Mucosa of rectum (tissue), 2 donors: ENCODE results near the gene RAB8A.

Experiments used
- H3K27ac ChIP-seq, 2 donors: one replicate each; pipeline ENCODE4 v1.7.0; 2013; ENCODE audit warnings: inconsistent platforms in 2 of 2, low read depth in 2 of 2, low read length in 2 of 2
- H3K27me3 ChIP-seq, 2 donors: one replicate each; pipeline ENCODE4 v1.7.0; 2013; ENCODE audit warnings: low read length in 2 of 2; ENCODE audit not compliant: control insufficient read depth in 2 of 2, insufficient read depth in 2 of 2
- H3K36me3 ChIP-seq, 2 donors: one replicate each; pipeline ENCODE4 v1.7.0; 2013; ENCODE audit warnings: low read length in 2 of 2; ENCODE audit not compliant: control insufficient read depth in 2 of 2, insufficient read depth in 2 of 2
- H3K4me1 ChIP-seq, 2 donors: one replicate each; pipeline ENCODE4 v1.7.0; 2013; ENCODE audit warnings: low read length in 2 of 2, mild to moderate bottlenecking in 1 of 2; ENCODE audit not compliant: control insufficient read depth in 2 of 2, insufficient read depth in 2 of 2
- H3K4me3 ChIP-seq, 2 donors: one replicate each; pipeline ENCODE4 v1.7.0; 2013; ENCODE audit warnings: low read length in 2 of 2
- H3K9ac ChIP-seq, 2 donors: one replicate each; pipeline ENCODE4 v1.7.0; 2013; ENCODE audit warnings: low read length in 2 of 2, low read depth in 1 of 2, mild to moderate bottlenecking in 1 of 2
- H3K9me3 ChIP-seq, 2 donors: one replicate each; pipeline ENCODE4 v1.7.0; 2013; ENCODE audit warnings: low read length in 2 of 2; ENCODE audit not compliant: control insufficient read depth in 2 of 2
- donor health status: healthy.
- donor health status: Normal muscosa, but diverticular disease.

The RAB8A gene

GRCh38 chr19:16136185-16136999, 24.7 kb downstream of the RAB8A start:
- Histone ChIP-seq H3K36me3 (peaks cover 27 to 28% of the 10 kb centered on the region in 2 donors), H3K9ac (no peak overlapping the region)

GRCh38 chr19:16139752-16140151, 28.1 kb downstream of the RAB8A start:
- Histone ChIP-seq H3K4me1 (peaks cover 2 to 7% of the 10 kb centered on the region in 2 donors), H3K4me3 (no peak overlapping the region), H3K27me3 (no peaks in the 10 kb centered on the region), H3K9me3 (no peaks in the 10 kb centered on the region), H3K36me3 (no peaks in the 10 kb centered on the region), H3K27ac (no peak overlapping the region), H3K9ac (no peak overlapping the region)

More at GRCh38 chr19:16136185-16136999, 24.7 kb downstream of the RAB8A start:
- H3K4me1 ChIP-seq: peaks cover 0 to 2% of the 10 kb centered on the region in 2 donors
- H3K4me3 ChIP-seq: no peak overlapping the region
- no peaks in the 10 kb centered on the region for H3K27me3 ChIP-seq
- no peaks in the 10 kb centered on the region for H3K9me3 ChIP-seq
- H3K27ac ChIP-seq: no peak overlapping the region

GRCh38 chr19:16141043-16141442, 29.4 kb downstream of the RAB8A start:
- H3K9ac ChIP-seq: peak overlapping the region in 1 of 2 donors; percentile 14
- H3K4me3 ChIP-seq: no peak overlapping the region
- no peaks in the 10 kb centered on the region for H3K9me3 ChIP-seq
- H3K27me3 ChIP-seq: no peaks in the 10 kb centered on the region
- no peaks in the 10 kb centered on the region for H3K36me3 ChIP-seq
- H3K27ac ChIP-seq: peak overlapping the region in 1 of 2 donors; percentile 38
- H3K4me1 ChIP-seq: peaks cover 2 to 11% of the 10 kb centered on the region in 2 donors

- no peaks in the 10 kb centered on the region for H3K9me3 ChIP-seq
- H3K27ac ChIP-seq: peak overlapping the region in 1 of 2 donors; percentile 56
- H3K27me3 ChIP-seq: no peaks in the 10 kb centered on the region
- peaks cover 2 to 11% of the 10 kb centered on the region in 2 donors for H3K4me1 ChIP-seq
- no peak overlapping the region for H3K9ac ChIP-seq
- no peaks in the 10 kb centered on the region for H3K36me3 ChIP-seq
- no peak overlapping the region for H3K4me3 ChIP-seq
Measured at GRCh38 chr19:16142032-16142580, 30.4 kb downstream of the RAB8A start.

- Histone ChIP-seq H3K4me3 (peak within 1 kb of the TSS; percentile 81 to 82), H3K9me3 (no peaks in the 10 kb centered on the region), H3K36me3 (peaks cover 0 to under 1% of the 10 kb centered on the region in 2 donors), H3K4me1 (peaks cover 3 to 13% of the 10 kb centered on the region in 2 donors), H3K27ac (peak within 1 kb of the TSS; percentile 92 to 94), H3K9ac (peak within 1 kb of the TSS; percentile 82 to 89), H3K27me3 (no peaks in the 10 kb centered on the region)
Measured at GRCh38 chr19:16143399-16144215, 31.9 kb downstream of the RAB8A start, which contains the start of gene HSH2D. HSH2D (plus strand) TSS chr19:16143685; CDS start chr19:16148751, 5,066 bp downstream.

- Histone ChIP-seq H3K9me3 (no peaks in the 10 kb centered on the region), H3K27ac (peak overlapping the region; percentile 92 to 94), H3K36me3 (peaks cover 0 to 6% of the 10 kb centered on the region in 2 donors), H3K4me3 (peak overlapping the region; percentile 81 to 82), H3K27me3 (no peaks in the 10 kb centered on the region), H3K4me1 (peaks cover 4 to 17% of the 10 kb centered on the region in 2 donors), H3K9ac (peak overlapping the region; percentile 82 to 89)
Measured at GRCh38 chr19:16144216-16144581, 32.5 kb downstream of the RAB8A start.

- peaks cover 0 to 6% of the 10 kb centered on the region in 2 donors for H3K36me3 ChIP-seq
- peak overlapping the region; percentile 6 to 53 for H3K4me3 ChIP-seq
- H3K9me3 ChIP-seq: no peaks in the 10 kb centered on the region
- peaks cover 2 to 17% of the 10 kb centered on the region in 2 donors for H3K4me1 ChIP-seq
- H3K27me3 ChIP-seq: no peaks in the 10 kb centered on the region
- no peak overlapping the region for H3K9ac ChIP-seq
- H3K27ac ChIP-seq: peak overlapping the region in 1 of 2 donors; percentile 32
Measured at GRCh38 chr19:16146112-16146511, 34.4 kb downstream of the RAB8A start.

GRCh38 chr19:16148443-16149229, 36.9 kb downstream of the RAB8A start:
- H3K9me3 ChIP-seq: no peaks in the 10 kb centered on the region
- H3K4me1 ChIP-seq: peaks cover 2 to 9% of the 10 kb centered on the region in 2 donors
- H3K9ac ChIP-seq: no peak overlapping the region
- H3K36me3 ChIP-seq: peaks cover 14 to 23% of the 10 kb centered on the region in 2 donors
- H3K27me3 ChIP-seq: no peaks in the 10 kb centered on the region
- H3K4me3 ChIP-seq: no peak overlapping the region
- peak overlapping the region in 1 of 2 donors; percentile 48 for H3K27ac ChIP-seq

- H3K9ac ChIP-seq: no peak overlapping the region
- H3K27me3 ChIP-seq: no peaks in the 10 kb centered on the region
- H3K36me3 ChIP-seq: peaks cover 31 to 54% of the 10 kb centered on the region in 2 donors
- no peaks in the 10 kb centered on the region for H3K9me3 ChIP-seq
- H3K4me3 ChIP-seq: no peak overlapping the region
- H3K27ac ChIP-seq: no peak overlapping the region
- H3K4me1 ChIP-seq: peaks cover 0 to 3% of the 10 kb centered on the region in 2 donors
Measured at GRCh38 chr19:16153582-16154336, 42.1 kb downstream of the RAB8A start.
